ENCODE measurements around the gene STAU1. TPM values are rescaled to one million over a fixed set of nuclear protein-coding genes. Genes with fewer than 3 reads are reported as not detected.
A peak's percentile ranks its signal among the peaks of the same experiment; 100 is the strongest.

The STAU1 gene
- total and polyA plus RNA-seq, 10 of the 15 experiments (the other 5 are each of a cell fraction or from before 2014, with no cell fraction given), result 13.9 to 66.2 (median 45.6) TPM

GRCh38 chr20:49219091-49219923 is 31.2 kb upstream of the STAU1 start, which contains the start of gene DDX27 (continued):
- TF ChIP-seq E2F8 (IDR thresholded peaks at IDR 0.05; ENCODE audit: low read depth, partially characterized antibody) (peak; percentile 66), FOS (IDR thresholded peaks at IDR 0.05; ENCODE audit: borderline replicate concordance, extremely low read depth, insufficient read length) (no peak), CHD1 (IDR thresholded peaks at IDR 0.05; ENCODE audit: low read depth, low read length) (no peak), CBX5 (IDR thresholded peaks at IDR 0.05; ENCODE audit: low read depth) (no peak), ZBED1 (IDR thresholded peaks at IDR 0.05; ENCODE audit: borderline replicate concordance) (no peak), NR2C1 (IDR thresholded peaks at IDR 0.05) (no peak), YY1 (IDR thresholded peaks at IDR 0.05; ENCODE audit: low read depth, low read length) (peak; percentile 64), PBX3 (IDR thresholded peaks at IDR 0.05; ENCODE audit: insufficient replicate concordance, low read depth, low read length) (no peak), RUNX3 (IDR thresholded peaks at IDR 0.05; ENCODE audit: low read length) (peak; percentile 93), FOXM1 (IDR thresholded peaks at IDR 0.05; ENCODE audit: low read depth, low read length) (no peak), ZBTB4 (CRISPR knock-in tag; IDR thresholded peaks at IDR 0.05) (no peak), IRF3 (IDR thresholded peaks at IDR 0.05) (peak; percentile 52), MEF2B (IDR thresholded peaks at IDR 0.05; ENCODE audit: partially characterized antibody, poor library complexity, severe bottlenecking) (no peak), SREBF2 (IDR thresholded peaks at IDR 0.05; ENCODE audit: low read length) (no peak), BRCA1 (IDR thresholded peaks at IDR 0.05; ENCODE audit: low read depth, low read length) (no peak), ZSCAN29 (IDR thresholded peaks at IDR 0.05) (no peak), SPI1 (IDR thresholded peaks at IDR 0.05; ENCODE audit: borderline replicate concordance, insufficient read depth, low read depth, low read length) (peak; percentile 15; the same call in 1 of the 2 replicates), ZBTB33 (IDR thresholded peaks at IDR 0.05) (no peak), MYB (IDR thresholded peaks at IDR 0.05; ENCODE audit: borderline replicate concordance, low read depth, low read length) (no peak), KAT2A (conservative IDR thresholded peaks at IDR 0.05; ENCODE audit: control insufficient read depth, low read depth, low read length) (no peak)
